Raji (cell line): ENCODE data around the gene FTCD.

Source experiments
- POLR2A ChIP-seq: IDR thresholded peaks from 2 replicates; pipeline ENCODE4 v1.6.1; 2011; ENCODE audit warnings: low read depth, low read length, control low read depth; ENCODE audit not compliant: insufficient read depth

Gene FTCD

GRCh38 chr21:46180079-46180722 lies 24.8 kb upstream of the FTCD start:
- TF ChIP-seq POLR2A = no peak

DNA sequence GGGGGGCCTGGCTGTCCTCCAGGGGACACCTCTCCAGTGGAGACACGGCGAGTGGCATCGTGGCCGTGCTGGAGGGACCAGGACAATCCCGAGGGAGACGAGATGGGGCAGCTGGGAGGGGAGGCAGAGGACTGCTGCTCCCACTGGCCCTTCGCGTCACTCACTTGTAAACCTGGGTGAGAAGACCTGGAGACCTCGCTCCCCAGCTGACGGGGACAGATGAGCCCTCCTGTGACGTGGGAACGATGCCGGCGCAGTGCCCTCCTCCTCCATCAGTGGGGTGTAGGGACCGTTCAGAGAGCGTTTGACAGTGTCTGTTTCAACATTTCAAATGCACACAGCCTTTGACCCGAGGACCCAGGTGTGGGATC lies 24.3 kb upstream of the FTCD start:
- no peak for TF ChIP-seq POLR2A

DNA sequence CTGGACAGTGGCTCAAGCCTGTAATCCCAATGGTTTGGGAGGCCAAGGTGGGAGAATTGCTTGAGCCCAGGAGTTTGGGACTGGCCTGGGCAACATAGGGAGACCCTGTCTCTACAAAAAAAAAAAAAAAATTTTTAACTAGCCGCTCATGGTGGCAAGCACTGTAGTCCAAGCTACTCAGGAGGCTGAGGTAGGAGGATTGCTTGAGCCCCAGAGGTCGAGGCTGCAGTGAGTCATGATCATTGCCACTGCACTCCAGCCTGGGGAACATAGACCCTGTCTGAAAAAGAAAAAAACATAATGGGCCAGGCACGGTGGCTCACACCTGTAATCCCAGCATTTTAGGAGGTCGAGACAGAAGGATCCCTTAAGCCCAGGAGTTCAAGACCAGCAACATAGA lies 23.6 kb upstream of the FTCD start:
- TF ChIP-seq POLR2A = no peak

- TF ChIP-seq POLR2A = no peak
These were observed 18.2 kb upstream of the FTCD start for GRCh38 chr21:46173573-46173972.

DNA sequence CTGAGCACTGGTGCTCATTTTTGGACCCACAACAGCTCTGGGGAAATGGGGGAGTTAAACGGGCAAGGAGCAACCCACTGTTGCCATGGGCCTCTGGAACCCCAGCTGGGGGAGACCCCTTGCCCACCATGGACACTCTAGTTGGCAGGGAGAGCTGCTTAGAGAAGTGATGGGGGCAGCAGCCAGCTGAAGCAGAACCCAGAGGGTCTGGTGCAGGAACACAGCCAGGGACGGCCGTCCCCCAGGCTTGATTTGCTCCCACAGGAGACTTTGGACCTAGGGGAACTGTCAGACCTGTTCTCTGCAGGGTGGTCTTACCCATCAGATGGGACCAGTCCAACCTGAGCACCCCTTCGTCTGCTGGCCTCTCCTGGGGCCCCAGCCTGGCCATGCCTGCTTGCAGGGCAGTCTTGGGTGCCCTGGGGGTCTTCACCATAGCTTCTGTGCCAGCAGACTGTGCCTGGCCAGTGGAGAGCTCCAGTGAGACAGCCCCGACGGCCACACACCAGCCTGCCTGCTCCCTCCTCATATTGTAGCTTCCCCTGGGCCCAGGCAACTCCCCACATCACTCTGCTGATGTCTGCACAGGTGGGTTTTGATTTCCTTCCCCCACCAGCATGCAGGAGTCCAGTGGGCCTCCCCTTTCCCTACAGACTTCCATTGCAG lies 17.6 kb upstream of the FTCD start:
- TF ChIP-seq POLR2A = no peak

GRCh38 chr21:46171996-46172862 lies 16.9 kb upstream of the FTCD start:
- no peak for TF ChIP-seq POLR2A

- TF ChIP-seq POLR2A = no peak
These were observed 16.2 kb upstream of the FTCD start for GRCh38 chr21:46171585-46171984.

GRCh38 chr21:46168659-46169386 lies 13.4 kb upstream of the FTCD start:
- TF ChIP-seq POLR2A = no peak

GRCh38 chr21:46168238-46168637 lies 12.9 kb upstream of the FTCD start:
- no peak for TF ChIP-seq POLR2A

- no peak for TF ChIP-seq POLR2A
These were observed 9.7 kb upstream of the FTCD start for GRCh38 chr21:46165098-46165497.

- TF ChIP-seq POLR2A = no peak
These were observed 8.0 kb upstream of the FTCD start for GRCh38 chr21:46163380-46163779.

DNA sequence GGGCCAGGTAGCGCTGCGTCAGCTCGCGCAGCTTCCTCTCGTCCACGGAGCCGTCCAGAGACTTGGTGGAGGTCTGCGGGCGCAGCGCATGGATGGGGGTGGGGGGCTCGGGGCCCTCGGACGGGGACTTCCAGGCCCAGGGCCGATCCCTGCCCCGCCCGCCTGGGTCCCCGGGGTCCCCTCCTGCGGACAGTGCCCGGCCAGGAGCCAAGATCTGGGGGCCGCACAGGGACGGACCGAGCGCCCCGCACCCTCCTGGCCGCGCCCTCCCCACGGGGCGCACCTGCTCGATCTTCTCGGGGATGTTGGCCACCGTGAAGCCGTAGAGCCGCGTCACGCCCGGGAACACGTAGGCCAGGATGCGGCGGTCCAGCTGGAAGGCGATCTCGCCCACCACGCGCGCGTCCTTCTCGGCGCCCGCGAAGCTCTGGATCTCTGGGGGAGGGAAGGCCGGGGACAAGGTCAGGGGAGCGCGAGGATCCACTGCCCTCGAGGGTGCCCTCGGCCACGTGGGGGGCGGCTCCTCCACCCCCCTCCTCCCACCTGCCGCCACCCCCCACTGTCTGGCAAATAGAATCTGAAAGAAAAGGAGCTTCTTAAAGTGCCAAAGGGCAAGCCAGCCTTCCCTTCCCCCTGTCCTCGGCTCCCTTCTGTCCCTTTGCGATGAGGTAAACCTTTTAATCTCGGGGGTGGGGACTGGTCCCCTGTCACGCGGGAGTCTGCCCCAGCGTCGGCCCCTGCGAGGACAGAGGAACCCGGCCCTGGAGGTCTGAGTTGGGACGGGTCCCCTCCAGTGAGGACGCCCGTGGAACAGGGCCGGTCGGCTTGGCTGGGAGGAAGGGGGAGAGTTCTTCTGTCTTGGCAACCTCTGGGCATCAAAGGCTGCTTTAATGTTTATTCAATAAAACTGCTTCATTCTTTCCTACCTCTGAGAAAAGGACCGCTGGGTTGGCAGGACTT lies 6.5 kb upstream of the FTCD start:
- no peak for TF ChIP-seq POLR2A

DNA sequence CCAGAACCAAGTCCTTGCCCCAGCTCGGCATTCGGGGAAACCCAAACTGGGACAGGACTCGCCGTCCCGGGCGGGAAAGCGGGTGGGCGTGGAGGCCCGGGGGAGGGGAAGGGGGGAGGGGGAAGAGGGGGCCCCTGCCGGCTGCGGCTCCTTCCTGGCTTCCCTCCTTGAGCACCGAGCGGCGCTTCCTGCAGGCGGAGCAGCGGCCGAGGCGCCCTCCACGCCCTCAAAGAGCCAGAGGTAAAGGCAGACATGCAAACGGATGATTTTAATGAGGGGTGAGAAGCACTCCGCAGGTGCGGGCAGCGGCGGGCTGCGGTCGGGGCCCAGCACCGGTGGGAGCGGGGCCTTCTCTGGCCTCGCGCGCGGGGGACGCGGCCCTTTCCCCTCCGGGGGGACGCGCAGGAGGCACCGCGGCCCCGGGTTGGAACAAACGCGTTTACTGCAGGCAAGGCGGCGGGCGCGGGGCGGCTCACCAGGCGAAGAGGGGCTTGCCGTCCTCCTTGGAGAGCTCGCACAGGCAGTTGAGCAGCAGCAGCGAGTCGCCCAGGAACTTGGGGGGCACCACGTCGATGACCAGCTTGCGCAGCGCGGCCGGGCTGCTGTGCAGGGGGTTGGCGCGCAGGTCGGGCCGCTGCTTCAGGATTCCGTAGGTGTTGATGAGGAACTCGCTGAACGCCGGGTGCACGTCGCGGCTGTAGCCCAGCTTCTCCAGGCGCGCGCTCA lies 5.7 kb upstream of the FTCD start:
- no peak for TF ChIP-seq POLR2A

GRCh38 chr21:46160657-46160906 lies 5.2 kb upstream of the FTCD start:
- no peak for TF ChIP-seq POLR2A

DNA sequence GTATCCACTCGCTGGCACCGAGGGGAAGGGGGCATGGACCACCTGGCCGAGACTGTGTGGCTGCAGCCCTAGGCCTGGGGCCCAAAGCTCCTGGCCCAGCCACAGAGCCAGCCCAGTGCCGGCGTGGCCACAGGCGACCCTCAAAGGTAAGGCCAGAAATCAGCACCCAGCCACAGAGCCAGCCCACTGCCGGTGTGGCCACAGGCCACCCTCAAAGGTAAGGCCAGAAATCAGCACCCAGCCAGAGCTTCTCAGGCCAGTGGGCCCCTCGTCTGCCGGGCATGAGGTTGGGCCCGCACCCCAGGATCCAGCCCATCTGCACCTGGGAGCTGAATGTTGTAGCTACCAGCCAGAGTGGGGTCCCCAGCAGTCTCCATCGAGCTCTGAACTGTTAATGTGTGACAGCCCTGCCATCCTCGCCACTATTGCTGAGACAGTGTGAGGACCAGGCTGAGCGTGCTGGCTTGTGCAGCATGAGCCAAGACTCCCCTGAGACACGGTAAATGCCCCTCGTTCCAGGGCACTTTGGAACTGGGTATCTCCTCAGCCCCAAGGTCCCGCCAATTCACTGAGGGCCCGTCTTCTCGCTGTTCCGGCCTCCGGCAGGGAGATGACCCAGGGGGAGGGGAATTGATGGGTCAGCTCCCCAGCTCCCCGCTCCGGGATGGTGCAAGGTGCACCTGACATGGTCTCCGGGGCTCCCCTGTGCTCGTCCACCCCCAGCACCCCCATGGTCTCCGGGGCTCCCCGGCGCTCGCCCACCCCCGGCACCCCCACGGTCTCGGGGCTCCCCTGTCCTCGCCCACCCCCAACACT lies 4.7 kb upstream of the FTCD start:
- TF ChIP-seq POLR2A = no peak
